Muscle of leg (tissue), 11 donors: Measurements from ENCODE around the gene VSTM2L. TPM values are rescaled to one million over a fixed set of nuclear protein-coding genes. Genes with fewer than 3 reads are reported as not detected.
A peak's percentile ranks its signal among the peaks of the same experiment; 100 is the strongest.

Experiments used
- DNase-seq: peaks from one replicate; pipeline ENCODE4 v3.0.0; 2013
- H3K27ac ChIP-seq: one replicate; pipeline ENCODE4 v1.5.1; 2013; ENCODE audit warnings: mild to moderate bottlenecking, low read length, control low read depth
- H3K27me3 ChIP-seq: one replicate; pipeline ENCODE4 v1.6.1; 2013; ENCODE audit warnings: low read length; ENCODE audit not compliant: control insufficient read depth, insufficient read depth
- H3K36me3 ChIP-seq: one replicate; pipeline ENCODE4 v1.6.1; 2013; ENCODE audit warnings: low read length; ENCODE audit not compliant: control insufficient read depth, insufficient read depth
- H3K4me1 ChIP-seq: one replicate; pipeline ENCODE4 v1.6.1; 2013; ENCODE audit warnings: low read length; ENCODE audit not compliant: control insufficient read depth, insufficient read depth
- H3K4me3 ChIP-seq: one replicate; pipeline ENCODE4 v1.5.1; 2013; ENCODE audit warnings: low read length, control low read depth
- H3K9me3 ChIP-seq: replicated peaks from 2 replicates; pipeline ENCODE4 v1.6.1; 2013; ENCODE audit warnings: low read depth, low read length; ENCODE audit not compliant: control insufficient read depth
- WGBS: methylation state at CpG from one replicate; pipeline ENCODE4 v1.1.5; 2013; ENCODE audit warnings: missing lambda C conversion rate; ENCODE audit not compliant: insufficient coverage; 5-methylcytosine and 5-hydroxymethylcytosine counted together
- polyA plus RNA-seq, 8 donors: library from polyadenylated mRNA; unstranded; fragments of 120-200 nt; gene quantifications; one replicate each; pipeline versions ENCODE4 v1.2.1 to v1.2.3, GENCODE V29; 2013; ENCODE audit warnings: inconsistent platforms in 1 of 8, low replicate concordance in 1 of 8; ENCODE audit not compliant: insufficient read length in 8 of 8, insufficient read depth in 1 of 8
- total RNA-seq: library from RNA; stranded (reverse); fragments of 120-200 nt; gene quantifications from one replicate; pipeline ENCODE4 v1.2.4, GENCODE V29; 2013

Gene VSTM2L
- total and polyA plus RNA-seq, 9 donors: 1.6 to 7.1 (median 3.0) TPM

- WGBS: 21% methylated on average over 6 of the region's 17 CpGs
- H3K9me3 ChIP-seq: no peaks in the 10 kb centered on the region
- no peak for DNase-seq
- peaks cover 36% of the 10 kb centered on the region for H3K4me1 ChIP-seq
- no peaks in the 10 kb centered on the region for H3K36me3 ChIP-seq
- peaks cover 87% of the 10 kb centered on the region for H3K27me3 ChIP-seq
- H3K27ac ChIP-seq: no peak overlapping the region
- no peak overlapping the region for H3K4me3 ChIP-seq
Measured at GRCh38 chr20:37907677-37908401, 4.9 kb downstream of the VSTM2L start.

DNA sequence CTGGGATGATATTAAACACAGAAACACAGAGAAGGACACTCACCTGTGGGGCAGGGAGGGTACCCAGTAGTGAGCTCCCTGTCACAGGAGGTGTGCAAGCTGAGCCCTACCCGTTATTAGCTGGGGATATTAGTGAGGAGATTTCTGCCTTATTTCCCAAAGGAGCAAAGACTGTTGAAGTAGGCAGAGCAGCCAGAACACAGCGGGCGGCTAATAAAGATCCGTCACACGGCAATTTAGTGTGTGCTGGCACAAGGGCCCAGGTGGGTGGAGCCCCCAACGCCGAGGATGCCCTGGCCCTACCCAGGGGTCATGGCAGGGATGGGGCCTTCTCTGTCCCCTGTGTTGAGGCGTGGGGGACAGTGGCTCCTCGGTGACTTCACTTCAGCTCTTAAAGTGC, 8.3 kb downstream of the VSTM2L start:
- Histone ChIP-seq H3K9me3 (no peaks in the 10 kb centered on the region), H3K4me1 (peaks cover 48% of the 10 kb centered on the region), H3K27ac (no peak overlapping the region), H3K4me3 (no peak overlapping the region), H3K27me3 (peaks cover 87% of the 10 kb centered on the region), H3K36me3 (no peaks in the 10 kb centered on the region)
- DNase-seq: no peak
- 14% methylated on average over 5 of the region's 9 CpGs for WGBS

DNA sequence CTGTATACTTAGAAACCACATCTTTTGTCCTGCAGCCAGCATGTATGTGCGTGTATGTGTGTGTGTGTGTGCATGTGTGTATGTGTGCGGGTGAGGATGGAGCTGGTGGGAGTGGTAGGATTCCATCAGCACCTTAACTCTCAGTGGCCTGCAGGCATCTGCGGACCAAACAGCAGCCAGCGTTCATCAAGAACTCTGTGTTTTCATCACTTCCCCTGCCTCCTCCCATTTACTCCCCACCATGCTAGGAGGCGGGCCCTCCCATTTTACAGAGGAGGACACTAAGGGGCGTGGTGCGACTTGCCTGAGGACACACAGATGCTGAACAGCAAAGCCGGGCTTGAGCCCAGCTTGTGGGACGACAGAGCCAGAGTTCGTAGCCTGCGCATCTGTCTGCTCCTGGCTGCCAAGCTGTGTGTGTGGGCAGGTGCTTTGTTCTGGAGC, 8.9 kb downstream of the VSTM2L start:
- no peaks in the 10 kb centered on the region for H3K9me3 ChIP-seq
- H3K27me3 ChIP-seq: peaks cover 84% of the 10 kb centered on the region
- H3K4me1 ChIP-seq: peaks cover 50% of the 10 kb centered on the region
- no peak overlapping the region for H3K27ac ChIP-seq
- WGBS: under 1% methylated on average over 8 of the region's 11 CpGs
- no peaks in the 10 kb centered on the region for H3K36me3 ChIP-seq
- DNase-seq: peak; percentile 97
- no peak overlapping the region for H3K4me3 ChIP-seq

GRCh38 chr20:37912874-37913273, 9.9 kb downstream of the VSTM2L start:
- peaks cover 43% of the 10 kb centered on the region for H3K4me1 ChIP-seq
- WGBS: 18% methylated on average over 1 of the region's 6 CpGs

DNA sequence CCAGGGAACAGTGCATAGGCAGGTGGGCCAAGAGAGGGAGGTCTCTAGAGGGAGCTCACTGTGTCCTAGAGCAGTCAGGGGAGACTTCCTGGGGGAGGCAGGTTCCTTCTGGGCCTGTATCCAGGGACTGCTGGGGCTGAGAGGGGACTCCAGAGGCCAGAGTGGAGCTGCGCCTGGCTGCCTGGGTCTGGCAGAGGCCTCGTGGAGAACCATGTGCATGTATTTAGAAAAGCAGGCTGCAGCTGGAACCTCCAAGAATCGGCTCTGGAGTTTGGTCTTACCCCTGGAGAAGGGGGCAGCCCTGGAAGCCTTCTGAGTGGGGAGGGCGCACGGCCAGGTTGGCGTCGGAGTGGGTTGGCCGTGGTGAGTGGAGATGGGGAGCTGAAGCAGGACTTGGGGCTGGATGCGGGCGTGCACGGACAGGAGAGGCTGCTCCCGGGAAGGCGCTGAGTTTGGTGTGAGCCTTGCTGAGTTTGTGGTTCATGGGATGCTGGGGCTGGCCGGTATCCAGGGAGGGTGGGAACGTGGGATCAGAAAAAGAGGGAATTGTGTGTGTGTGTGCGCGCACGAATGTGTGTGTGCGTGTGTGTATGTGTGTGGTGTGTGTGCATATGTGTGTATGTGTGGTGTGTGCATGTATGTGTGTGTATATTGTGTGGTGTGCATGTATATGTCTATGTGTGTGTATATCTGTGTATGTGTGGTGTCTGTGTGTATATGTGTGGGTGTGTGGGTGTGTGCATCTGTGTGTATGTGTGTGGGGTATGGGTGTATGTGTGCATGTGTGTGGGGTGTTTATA, 10.8 kb downstream of the VSTM2L start:
- 29% methylated on average over 19 of the region's 19 CpGs for WGBS
- Histone ChIP-seq H3K36me3 (no peaks in the 10 kb centered on the region), H3K9me3 (no peaks in the 10 kb centered on the region), H3K4me1 (peaks cover 38% of the 10 kb centered on the region), H3K4me3 (no peak overlapping the region), H3K27ac (no peak overlapping the region), H3K27me3 (peaks cover 87% of the 10 kb centered on the region)
- DNase-seq: peak; percentile 50

More at GRCh38 chr20:37912874-37913273, 9.9 kb downstream of the VSTM2L start:
- Histone ChIP-seq H3K36me3 (no peaks in the 10 kb centered on the region), H3K27me3 (peaks cover 86% of the 10 kb centered on the region), H3K4me3 (no peak overlapping the region), H3K27ac (no peak overlapping the region), H3K9me3 (no peaks in the 10 kb centered on the region)
- no peak for DNase-seq

DNA sequence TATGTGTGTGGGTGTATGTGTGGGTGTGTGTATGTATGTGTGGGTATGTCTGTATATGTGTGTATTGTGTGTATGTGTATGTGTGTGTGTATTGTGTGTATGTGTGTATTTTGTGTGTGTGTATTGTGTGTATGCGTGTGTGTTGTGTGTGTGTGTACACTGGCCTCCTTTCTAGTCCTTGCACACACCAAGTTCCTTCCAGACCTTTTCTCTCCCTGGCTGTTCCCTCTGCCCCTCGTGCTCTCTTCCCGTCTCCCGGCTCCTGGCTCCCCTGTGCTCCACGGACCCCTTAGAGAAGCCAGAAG, 11.4 kb downstream of the VSTM2L start:
- 0% methylated on average over 4 of the region's 5 CpGs for whole genome bisulfite sequencing
- H3K4me3 ChIP-seq: no peak overlapping the region

DNA sequence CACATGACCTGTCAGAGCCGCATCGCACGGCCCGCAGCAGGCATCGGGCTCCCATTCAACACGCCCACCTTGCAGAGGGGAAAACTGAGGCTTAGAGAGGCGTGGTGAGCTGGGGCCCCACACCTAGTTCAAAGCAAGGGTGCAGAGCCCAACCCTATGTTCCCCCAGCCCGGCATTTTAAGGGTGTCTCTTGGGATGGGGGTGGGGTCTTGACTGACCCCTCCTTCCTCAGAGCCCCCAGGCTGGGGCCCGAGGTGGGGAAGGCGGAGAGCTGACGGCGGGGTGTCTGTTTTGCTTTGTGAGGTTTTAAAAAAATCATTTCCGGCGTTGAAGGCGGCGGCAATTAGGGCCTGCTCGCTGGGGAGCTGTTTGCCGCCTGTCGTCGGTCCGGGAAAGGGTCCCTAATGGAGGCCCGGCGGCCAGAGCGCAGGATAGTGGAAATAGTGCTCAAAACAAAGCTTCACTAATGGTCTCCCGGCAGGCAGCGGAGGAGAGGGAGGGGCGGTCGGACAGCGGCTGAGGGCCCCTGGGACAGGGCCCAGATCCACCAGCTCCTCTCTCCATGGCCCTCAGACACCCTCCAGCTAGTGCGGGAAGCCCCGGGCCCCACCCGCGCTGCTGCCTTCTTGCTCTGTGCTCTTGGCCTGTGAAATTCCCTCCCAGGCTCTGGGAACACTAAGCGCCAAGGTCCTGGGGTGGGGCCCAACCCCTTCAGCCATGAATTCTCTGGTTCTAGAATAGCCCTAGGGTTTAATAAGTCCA, 11.9 kb downstream of the VSTM2L start:
- no peaks in the 10 kb centered on the region for H3K36me3 ChIP-seq
- H3K4me1 ChIP-seq: peaks cover 42% of the 10 kb centered on the region
- 2% methylated on average over 22 of the region's 34 CpGs for WGBS
- no peaks in the 10 kb centered on the region for H3K9me3 ChIP-seq
- H3K27me3 ChIP-seq: peaks cover 85% of the 10 kb centered on the region
- DNase-seq: peak; percentile 60
- peak overlapping the region; percentile 13 for H3K4me3 ChIP-seq
- H3K27ac ChIP-seq: no peak overlapping the region

More for the DNA sequence above, 11.4 kb downstream of the VSTM2L start:
- Histone ChIP-seq H3K36me3 (no peaks in the 10 kb centered on the region), H3K9me3 (no peaks in the 10 kb centered on the region), H3K4me1 (peaks cover 40% of the 10 kb centered on the region), H3K27ac (no peak overlapping the region), H3K27me3 (peaks cover 87% of the 10 kb centered on the region)
- no peak for DNase-seq

DNA sequence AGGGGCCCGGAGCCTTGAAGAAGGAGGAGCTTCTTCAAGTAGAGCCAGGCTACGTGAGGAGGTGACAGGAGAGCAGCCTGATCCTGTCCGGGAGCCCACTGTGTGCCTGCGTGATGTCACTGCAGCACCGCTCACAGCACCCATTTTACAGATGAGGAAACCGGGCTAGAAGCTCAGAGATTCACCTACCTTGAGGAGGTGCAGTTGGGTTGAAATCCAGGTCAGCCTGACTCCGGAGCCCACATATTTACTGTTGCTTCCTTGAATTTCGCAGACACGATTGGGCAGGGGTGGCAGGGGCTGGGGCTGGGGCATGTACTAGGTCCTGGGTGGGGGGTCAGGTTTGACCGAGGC, 12.5 kb downstream of the VSTM2L start:
- no peaks in the 10 kb centered on the region for H3K9me3 ChIP-seq
- H3K36me3 ChIP-seq: no peaks in the 10 kb centered on the region
- H3K4me3 ChIP-seq: no peak overlapping the region
- DNase-seq: no peak
- no peak overlapping the region for H3K27ac ChIP-seq
- peaks cover 81% of the 10 kb centered on the region for H3K27me3 ChIP-seq
- peaks cover 42% of the 10 kb centered on the region for H3K4me1 ChIP-seq
- WGBS: 25% methylated on average over 4 of the region's 10 CpGs

DNA sequence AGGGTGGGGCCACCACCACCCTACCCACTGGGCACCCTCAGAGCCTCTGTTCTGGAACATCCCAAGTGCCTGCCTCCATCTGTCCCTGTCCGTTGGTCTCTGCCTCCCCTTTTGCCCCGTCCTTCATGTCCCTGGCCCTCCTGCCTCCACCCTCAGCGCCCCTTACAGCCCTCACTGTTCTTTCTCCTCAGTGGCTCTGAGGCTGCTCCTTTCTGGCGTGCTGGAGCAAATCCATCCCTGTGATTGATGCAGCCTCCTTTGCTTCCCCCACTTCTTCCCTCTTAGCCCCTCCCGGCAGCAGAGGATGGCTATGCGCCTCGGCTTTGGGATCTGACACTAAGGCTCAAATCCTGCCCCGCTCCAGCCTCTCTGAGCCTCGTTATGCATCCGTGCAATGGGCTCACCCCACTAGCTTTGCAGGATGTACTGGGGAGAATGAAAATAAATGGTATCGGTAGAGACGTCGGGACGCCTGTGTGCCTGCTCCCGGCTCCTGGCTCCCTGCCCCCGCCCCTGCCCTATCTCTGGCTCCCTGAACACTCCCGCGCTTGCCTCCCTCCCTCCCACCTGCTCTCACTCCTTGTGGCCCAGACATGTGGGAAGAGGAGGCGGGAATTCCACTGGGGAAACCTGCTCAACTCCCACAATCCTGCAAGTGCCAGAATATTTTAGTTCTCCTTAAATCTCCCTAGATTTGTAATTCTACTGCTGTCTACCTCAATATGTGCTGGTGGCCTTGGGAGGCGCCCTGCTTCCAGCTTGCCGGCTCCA, 13.1 kb downstream of the VSTM2L start:
- 7% methylated on average over 9 of the region's 21 CpGs for WGBS
- no peaks in the 10 kb centered on the region for H3K36me3 ChIP-seq
- peak; percentile 53 for DNase-seq
- H3K27ac ChIP-seq: no peak overlapping the region
- H3K9me3 ChIP-seq: no peaks in the 10 kb centered on the region
- peaks cover 42% of the 10 kb centered on the region for H3K4me1 ChIP-seq
- peaks cover 78% of the 10 kb centered on the region for H3K27me3 ChIP-seq
- H3K4me3 ChIP-seq: no peak overlapping the region
